Fibroblast of mammary gland (primary cell): ENCODE data around the gene GLI3.
A peak's percentile ranks its signal among the peaks of the same experiment; 100 is the strongest.

Source experiments
- DNase-seq: peaks from one replicate; pipeline ENCODE4 v3.0.0-alpha.2; 2010; ENCODE audit warnings: low read depth
- H3K4me3 ChIP-seq: 2 replicates; pipeline ENCODE4 v1.5.1; 2011; ENCODE audit warnings: low read depth, mild to moderate bottlenecking, low read length, moderate library complexity; ENCODE audit not compliant: control insufficient read depth
- CTCF ChIP-seq: conservative IDR thresholded peaks from 2 replicates; pipeline ENCODE4 v1.5.1; 2011; ENCODE audit warnings: low read depth, low read length, inconsistent platforms; ENCODE audit not compliant: control insufficient read depth, insufficient read depth

Gene GLI3

GRCh38 chr7:42159130-42159529 is 77.9 kb downstream of the GLI3 start:
- DNase-seq, result no peak
- no peak for TF ChIP-seq CTCF
- no peak overlapping the region for H3K4me3 ChIP-seq

- no peak overlapping the region for H3K4me3 ChIP-seq
- no peak for DNase-seq
- TF ChIP-seq CTCF, result no peak
Observed at GRCh38 chr7:42156967-42157721, 79.9 kb downstream of the GLI3 start.

- no peak overlapping the region for H3K4me3 ChIP-seq
- DNase-seq, result peak; percentile 86
- TF ChIP-seq CTCF, result no peak
Observed at GRCh38 chr7:42156291-42156865, 80.6 kb downstream of the GLI3 start.

- H3K4me3 ChIP-seq, result no peak overlapping the region
- no peak for TF ChIP-seq CTCF
- DNase-seq, result no peak
Observed at GRCh38 chr7:42155584-42156290, 81.3 kb downstream of the GLI3 start.

GRCh38 chr7:42154173-42154572 is 82.8 kb downstream of the GLI3 start:
- TF ChIP-seq CTCF, result no peak
- no peak overlapping the region for H3K4me3 ChIP-seq
- DNase-seq, result no peak

- no peak for TF ChIP-seq CTCF
- H3K4me3 ChIP-seq, result no peak overlapping the region
- DNase-seq, result no peak
Observed at GRCh38 chr7:42152329-42153205, 84.4 kb downstream of the GLI3 start.
